H1 (cell line): ENCODE measurements around the gene GNG12. TPM values are rescaled to one million over a fixed set of nuclear protein-coding genes. Genes with fewer than 3 reads are reported as not detected.

Experiments used
- CBX8 ChIP-seq: fragments of 300-800, 300-1000 bp; sonication (generic); IDR thresholded peaks from 2 replicates; pipeline ENCODE4 v1.7.1; 2016; ENCODE audit warnings: low read depth, low read length, borderline replicate concordance
- CTBP2 ChIP-seq: IDR thresholded peaks from 2 replicates; pipeline ENCODE4 v1.7.0; 2011; ENCODE audit warnings: borderline replicate concordance, mild to moderate bottlenecking, moderate library complexity, mixed read lengths, low read length; ENCODE audit not compliant: insufficient read depth, insufficient read length
- GABPA ChIP-seq: IDR thresholded peaks from 2 replicates; pipeline ENCODE4 v1.6.1; 2011; ENCODE audit warnings: mild to moderate bottlenecking, low read length, moderate library complexity, borderline replicate concordance; ENCODE audit not compliant: insufficient read depth
- HDAC2 ChIP-seq, 2 experiments: fragments of 300-600 bp in 1 of 2; sonication (generic) in 1 of 2; IDR thresholded peaks; 2 replicates each; pipeline ENCODE4 v1.6.1; 2011 to 2012; ENCODE audit warnings: low read depth in 2 of 2, low read length in 2 of 2, mild to moderate bottlenecking in 2 of 2, moderate library complexity in 2 of 2, borderline replicate concordance in 1 of 2, inconsistent platforms in 1 of 2
- HDAC6 ChIP-seq: IDR thresholded peaks from one replicate; pipeline ENCODE4 v1.7.1; 2012; ENCODE audit warnings: low read depth, mild to moderate bottlenecking, inconsistent platforms, low read length, moderate library complexity
- JUND ChIP-seq: IDR thresholded peaks from 2 replicates; pipeline ENCODE4 v1.6.1; 2011; ENCODE audit warnings: mild to moderate bottlenecking, improper control_type of control experiment, low read length
- POLR2AphosphoS5 ChIP-seq: IDR thresholded peaks from 2 replicates; pipeline ENCODE4 v1.6.1; 2011; ENCODE audit warnings: low read depth, low read length
- polyA plus RNA-seq, 7 experiments: library from polyadenylated mRNA; depleted of rRNA in 3 of 7; stranded (reverse) in 5 of 7; unstranded in 2 of 7; fragments of >200 nt in 5 of 7; fragments of 200-250 nt in 2 of 7; gene quantifications; 1 replicate in 5 of 7; 2 replicates in 1 of 7; 4 replicates in 1 of 7; pipeline versions ENCODE4 v1.2.1 to v1.2.3, GENCODE V29; 2011 to 2013; ENCODE audit warnings: missing spikeins in 2 of 7, mixed read lengths in 2 of 7
- total RNA-seq: library from RNA; stranded (reverse); fragmentation: NEBNext Ultra II Directional; extraction: Animal tissue kit (Norgen Biotek cat#: 25700); gene quantifications from 2 replicates; pipeline ENCODE4 v1.2.1, GENCODE V29; 2021
- TF ChIP-seq, protein P1 (sequence below): fragments of 300-600 bp; sonication (generic); IDR thresholded peaks from 2 replicates; pipeline ENCODE4 v1.7.1; 2012; ENCODE audit warnings: low read length, moderate library complexity, mild to moderate bottlenecking, inconsistent platforms; ENCODE audit not compliant: insufficient replicate concordance
- TF ChIP-seq, protein P2 (sequence below): IDR thresholded peaks from 2 replicates; pipeline ENCODE4 v1.6.1; 2011; ENCODE audit warnings: low read depth, mild to moderate bottlenecking, low read length; ENCODE audit not compliant: insufficient read depth

GNG12 gene
- total and polyA plus RNA-seq, 2 of the 8 experiments (the other 6 are each of a cell fraction or from before 2014, with no cell fraction given) = 11.4 to 35.8 TPM

DNA sequence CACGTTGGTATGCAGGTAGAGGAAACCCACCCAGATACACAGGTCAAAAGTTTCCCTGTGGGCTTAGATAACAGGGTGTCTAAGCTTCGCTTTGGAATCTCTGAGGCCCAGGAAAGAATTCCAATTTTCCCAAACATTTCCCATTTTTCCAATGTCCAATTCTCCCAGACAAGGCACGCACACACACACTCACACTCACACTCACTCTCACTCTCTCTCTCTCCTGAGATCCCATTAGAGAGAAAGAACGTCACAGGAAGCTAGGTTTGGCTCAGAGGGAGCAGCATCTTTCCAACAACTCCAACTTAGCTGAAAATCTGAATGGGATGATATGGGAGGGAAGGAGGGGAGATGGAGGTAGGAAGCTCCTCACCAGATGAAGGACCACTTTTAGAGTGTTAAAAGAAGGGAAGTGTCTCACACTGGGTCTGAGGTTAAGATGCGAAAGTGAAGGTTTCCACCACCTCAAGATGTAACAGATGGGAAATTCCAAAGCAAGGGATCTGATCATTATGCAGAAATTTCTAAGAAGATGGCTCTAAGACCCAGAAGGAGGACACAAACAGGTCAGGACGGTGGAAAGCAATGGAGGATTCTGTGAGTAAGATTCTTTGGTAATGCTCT is 63.5 kb downstream of the GNG12 start (continued):
- TF ChIP-seq, protein P1, sequence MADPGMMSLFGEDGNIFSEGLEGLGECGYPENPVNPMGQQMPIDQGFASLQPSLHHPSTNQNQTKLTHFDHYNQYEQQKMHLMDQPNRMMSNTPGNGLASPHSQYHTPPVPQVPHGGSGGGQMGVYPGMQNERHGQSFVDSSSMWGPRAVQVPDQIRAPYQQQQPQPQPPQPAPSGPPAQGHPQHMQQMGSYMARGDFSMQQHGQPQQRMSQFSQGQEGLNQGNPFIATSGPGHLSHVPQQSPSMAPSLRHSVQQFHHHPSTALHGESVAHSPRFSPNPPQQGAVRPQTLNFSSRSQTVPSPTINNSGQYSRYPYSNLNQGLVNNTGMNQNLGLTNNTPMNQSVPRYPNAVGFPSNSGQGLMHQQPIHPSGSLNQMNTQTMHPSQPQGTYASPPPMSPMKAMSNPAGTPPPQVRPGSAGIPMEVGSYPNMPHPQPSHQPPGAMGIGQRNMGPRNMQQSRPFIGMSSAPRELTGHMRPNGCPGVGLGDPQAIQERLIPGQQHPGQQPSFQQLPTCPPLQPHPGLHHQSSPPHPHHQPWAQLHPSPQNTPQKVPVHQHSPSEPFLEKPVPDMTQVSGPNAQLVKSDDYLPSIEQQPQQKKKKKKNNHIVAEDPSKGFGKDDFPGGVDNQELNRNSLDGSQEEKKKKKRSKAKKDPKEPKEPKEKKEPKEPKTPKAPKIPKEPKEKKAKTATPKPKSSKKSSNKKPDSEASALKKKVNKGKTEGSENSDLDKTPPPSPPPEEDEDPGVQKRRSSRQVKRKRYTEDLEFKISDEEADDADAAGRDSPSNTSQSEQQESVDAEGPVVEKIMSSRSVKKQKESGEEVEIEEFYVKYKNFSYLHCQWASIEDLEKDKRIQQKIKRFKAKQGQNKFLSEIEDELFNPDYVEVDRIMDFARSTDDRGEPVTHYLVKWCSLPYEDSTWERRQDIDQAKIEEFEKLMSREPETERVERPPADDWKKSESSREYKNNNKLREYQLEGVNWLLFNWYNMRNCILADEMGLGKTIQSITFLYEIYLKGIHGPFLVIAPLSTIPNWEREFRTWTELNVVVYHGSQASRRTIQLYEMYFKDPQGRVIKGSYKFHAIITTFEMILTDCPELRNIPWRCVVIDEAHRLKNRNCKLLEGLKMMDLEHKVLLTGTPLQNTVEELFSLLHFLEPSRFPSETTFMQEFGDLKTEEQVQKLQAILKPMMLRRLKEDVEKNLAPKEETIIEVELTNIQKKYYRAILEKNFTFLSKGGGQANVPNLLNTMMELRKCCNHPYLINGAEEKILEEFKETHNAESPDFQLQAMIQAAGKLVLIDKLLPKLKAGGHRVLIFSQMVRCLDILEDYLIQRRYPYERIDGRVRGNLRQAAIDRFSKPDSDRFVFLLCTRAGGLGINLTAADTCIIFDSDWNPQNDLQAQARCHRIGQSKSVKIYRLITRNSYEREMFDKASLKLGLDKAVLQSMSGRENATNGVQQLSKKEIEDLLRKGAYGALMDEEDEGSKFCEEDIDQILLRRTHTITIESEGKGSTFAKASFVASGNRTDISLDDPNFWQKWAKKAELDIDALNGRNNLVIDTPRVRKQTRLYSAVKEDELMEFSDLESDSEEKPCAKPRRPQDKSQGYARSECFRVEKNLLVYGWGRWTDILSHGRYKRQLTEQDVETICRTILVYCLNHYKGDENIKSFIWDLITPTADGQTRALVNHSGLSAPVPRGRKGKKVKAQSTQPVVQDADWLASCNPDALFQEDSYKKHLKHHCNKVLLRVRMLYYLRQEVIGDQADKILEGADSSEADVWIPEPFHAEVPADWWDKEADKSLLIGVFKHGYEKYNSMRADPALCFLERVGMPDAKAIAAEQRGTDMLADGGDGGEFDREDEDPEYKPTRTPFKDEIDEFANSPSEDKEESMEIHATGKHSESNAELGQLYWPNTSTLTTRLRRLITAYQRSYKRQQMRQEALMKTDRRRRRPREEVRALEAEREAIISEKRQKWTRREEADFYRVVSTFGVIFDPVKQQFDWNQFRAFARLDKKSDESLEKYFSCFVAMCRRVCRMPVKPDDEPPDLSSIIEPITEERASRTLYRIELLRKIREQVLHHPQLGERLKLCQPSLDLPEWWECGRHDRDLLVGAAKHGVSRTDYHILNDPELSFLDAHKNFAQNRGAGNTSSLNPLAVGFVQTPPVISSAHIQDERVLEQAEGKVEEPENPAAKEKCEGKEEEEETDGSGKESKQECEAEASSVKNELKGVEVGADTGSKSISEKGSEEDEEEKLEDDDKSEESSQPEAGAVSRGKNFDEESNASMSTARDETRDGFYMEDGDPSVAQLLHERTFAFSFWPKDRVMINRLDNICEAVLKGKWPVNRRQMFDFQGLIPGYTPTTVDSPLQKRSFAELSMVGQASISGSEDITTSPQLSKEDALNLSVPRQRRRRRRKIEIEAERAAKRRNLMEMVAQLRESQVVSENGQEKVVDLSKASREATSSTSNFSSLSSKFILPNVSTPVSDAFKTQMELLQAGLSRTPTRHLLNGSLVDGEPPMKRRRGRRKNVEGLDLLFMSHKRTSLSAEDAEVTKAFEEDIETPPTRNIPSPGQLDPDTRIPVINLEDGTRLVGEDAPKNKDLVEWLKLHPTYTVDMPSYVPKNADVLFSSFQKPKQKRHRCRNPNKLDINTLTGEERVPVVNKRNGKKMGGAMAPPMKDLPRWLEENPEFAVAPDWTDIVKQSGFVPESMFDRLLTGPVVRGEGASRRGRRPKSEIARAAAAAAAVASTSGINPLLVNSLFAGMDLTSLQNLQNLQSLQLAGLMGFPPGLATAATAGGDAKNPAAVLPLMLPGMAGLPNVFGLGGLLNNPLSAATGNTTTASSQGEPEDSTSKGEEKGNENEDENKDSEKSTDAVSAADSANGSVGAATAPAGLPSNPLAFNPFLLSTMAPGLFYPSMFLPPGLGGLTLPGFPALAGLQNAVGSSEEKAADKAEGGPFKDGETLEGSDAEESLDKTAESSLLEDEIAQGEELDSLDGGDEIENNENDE = no peak
- TF ChIP-seq CBX8 (no peak), JUND (no peak), HDAC2 (IDR thresholded peaks at IDR 0.05; ENCODE audit: borderline replicate concordance in 1 of 2, low read depth in 2 of 2, low read length in 2 of 2) (no peak), GABPA (no peak), POLR2AphosphoS5 (no peak), CTBP2 (no peak), HDAC6 (no peak)
- TF ChIP-seq, protein P2, sequence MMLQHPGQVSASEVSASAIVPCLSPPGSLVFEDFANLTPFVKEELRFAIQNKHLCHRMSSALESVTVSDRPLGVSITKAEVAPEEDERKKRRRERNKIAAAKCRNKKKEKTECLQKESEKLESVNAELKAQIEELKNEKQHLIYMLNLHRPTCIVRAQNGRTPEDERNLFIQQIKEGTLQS = no peak
